Transverse colon (tissue), 3 donors: ENCODE data around the gene GOT1.

Experiments
- CTCF ChIP-seq, 5 experiments: fragments of 200-600 bp in 3 of 5; fragments of 450-650 bp in 2 of 5; sonication (generic) in 3 of 5; IDR thresholded peaks; 1 replicate in 2 of 5; 2 replicates in 3 of 5; pipeline ENCODE4 v1.5.1; 2016 to 2017; ENCODE audit warnings: antibody characterized with exemption in 5 of 5, inconsistent platforms in 3 of 5, mild to moderate bottlenecking in 2 of 5, moderate library complexity in 1 of 5
- EP300 ChIP-seq: sonication (generic); formaldehyde crosslinking; IDR thresholded peaks from one replicate; pipeline ENCODE4 v1.6.1; 2017; ENCODE audit warnings: antibody characterized with exemption, low read depth
- POLR2A ChIP-seq: fragments of 450-650 bp; IDR thresholded peaks from one replicate; pipeline ENCODE4 v1.6.1; 2016; ENCODE audit warnings: antibody characterized with exemption, mild to moderate bottlenecking, moderate library complexity

- no peak for TF ChIP-seq CTCF (IDR thresholded peaks at IDR 0.05)
- no peak for TF ChIP-seq POLR2A
- no peak for TF ChIP-seq EP300
Measured at GRCh38 chr10:99387071-99387470, 43.4 kb downstream of the GOT1 start.
